ENCODE results near the gene STON2.
A peak's percentile ranks its signal among the peaks of the same experiment; 100 is the strongest.

The STON2 gene

GRCh38 chr14:81301371-81301770 is 98.8 kb downstream of the STON2 start:
- no peak for DNase-seq

- no peak for DNase-seq
Observed at GRCh38 chr14:81298911-81299310, 101.2 kb downstream of the STON2 start.

- DNase-seq: no peak
Observed at GRCh38 chr14:81298122-81298521, 102.0 kb downstream of the STON2 start.

GRCh38 chr14:81295958-81296923 is 103.9 kb downstream of the STON2 start:
- DNase-seq: peak; percentile 70 to 74

- DNase-seq: no peak
Observed at GRCh38 chr14:81289516-81289915, 110.6 kb downstream of the STON2 start.

- DNase-seq: no peak
Observed at GRCh38 chr14:81286574-81287370, 113.4 kb downstream of the STON2 start.

- no peak for DNase-seq
Observed at GRCh38 chr14:81285245-81285644, 114.9 kb downstream of the STON2 start.

- no peak for DNase-seq
Observed at GRCh38 chr14:81281332-81281731, 118.8 kb downstream of the STON2 start.

GRCh38 chr14:81280136-81280791 is 119.9 kb downstream of the STON2 start:
- no peak for DNase-seq

- DNase-seq: no peak
Observed at GRCh38 chr14:81277096-81277495, 123.0 kb downstream of the STON2 start.

GRCh38 chr14:81276073-81277069 is 123.8 kb downstream of the STON2 start:
- no peak for DNase-seq

GRCh38 chr14:81275305-81276072 is 124.6 kb downstream of the STON2 start:
- no peak for DNase-seq

GRCh38 chr14:81273961-81274575 is 126.1 kb downstream of the STON2 start:
- DNase-seq: no peak

- DNase-seq: no peak
Observed at GRCh38 chr14:81273521-81273920, 126.6 kb downstream of the STON2 start.

- no peak for DNase-seq
Observed at GRCh38 chr14:81272317-81272716, 127.8 kb downstream of the STON2 start.

- no peak for DNase-seq
Observed at GRCh38 chr14:81269979-81270375, 130.1 kb downstream of the STON2 start.

GRCh38 chr14:81269100-81269978 is 130.8 kb downstream of the STON2 start:
- DNase-seq: peak; percentile 63 to 92

GRCh38 chr14:81268016-81268416 is 132.1 kb downstream of the STON2 start:
- DNase-seq: no peak

GRCh38 chr14:81265636-81266169 is 134.4 kb downstream of the STON2 start:
- no peak for DNase-seq

Measured in inflammatory macrophage treated with lipopolysaccharide for 1 hour (primary cell).